HG02943 (cell line): ENCODE data around the gene PPFIA2.
"Not testable (repeated sequence)": the region's sequence is repeated elsewhere in the genome, so short reads cannot be mapped to it uniquely, and the experiment has no call there.

ENCODE experiments used
- ATAC-seq: cut with Tn5 transposase; IDR thresholded peaks from one replicate; pipeline ENCODE4 v1.9.1; 2021; ENCODE audit warnings: mild to moderate bottlenecking, low read depth, moderate library complexity; ENCODE audit not compliant: unreplicated experiment

The PPFIA2 gene

DNA sequence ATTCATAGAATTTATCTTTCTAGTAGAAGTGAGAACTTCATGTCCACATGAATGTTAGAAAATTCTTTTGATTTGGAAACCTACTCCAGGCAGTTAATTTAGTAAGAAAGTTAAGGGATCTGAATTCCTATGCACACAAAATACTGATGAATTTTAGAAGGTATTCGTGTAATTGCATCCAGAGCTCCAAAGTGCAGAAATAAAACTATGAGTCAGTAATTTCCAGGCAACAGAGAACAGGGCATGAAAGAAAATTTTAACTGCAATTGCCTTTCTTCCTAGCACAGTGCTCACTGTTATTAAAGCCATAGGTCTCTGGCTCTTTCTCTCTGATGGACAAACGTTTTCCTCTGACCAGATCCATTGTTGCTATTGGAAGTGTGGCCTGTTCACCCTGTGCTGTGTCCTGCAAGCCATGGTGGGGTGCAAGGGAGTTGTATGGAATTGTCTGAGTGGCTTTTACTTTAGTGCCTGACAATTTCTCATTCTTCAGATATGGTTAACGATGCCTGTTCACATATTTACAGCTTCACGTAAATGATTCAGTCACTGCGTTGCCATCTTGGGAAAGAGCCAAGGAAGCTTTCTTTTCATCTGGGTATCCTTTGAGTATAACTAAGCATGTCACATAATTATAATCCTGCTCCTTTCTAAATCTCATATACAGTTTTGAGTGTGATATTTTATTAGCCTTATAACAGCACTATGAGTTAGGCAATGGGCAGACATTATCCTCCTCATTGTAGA, 536.1 kb downstream of the PPFIA2 start:
- no peak for ATAC-seq

DNA sequence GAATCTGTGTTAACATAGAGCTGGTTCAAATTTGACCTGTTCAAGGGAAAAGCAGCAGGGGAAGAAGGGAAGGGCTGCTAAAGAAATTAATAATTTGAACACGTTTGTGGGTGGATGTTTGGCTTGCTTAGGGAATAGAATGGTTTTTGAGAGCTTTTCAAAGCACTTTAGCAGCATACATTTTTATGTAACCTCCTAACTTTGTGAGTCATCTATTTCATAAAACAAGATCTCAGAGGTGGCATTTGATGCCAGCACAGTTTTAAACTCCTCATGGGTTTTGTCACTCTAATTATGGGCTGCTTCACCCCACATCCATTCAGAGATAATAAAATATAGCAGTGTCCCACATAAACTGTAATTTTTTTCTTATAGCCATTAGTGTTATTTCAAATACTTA, 537.5 kb downstream of the PPFIA2 start:
- no peak for ATAC-seq

GRCh38 chr12:81216739-81217138, 542.4 kb downstream of the PPFIA2 start:
- ATAC-seq, result no peak

GRCh38 chr12:81212996-81213696, 546.0 kb downstream of the PPFIA2 start:
- ATAC-seq, result no peak

GRCh38 chr12:81211306-81211705, 547.8 kb downstream of the PPFIA2 start:
- ATAC-seq, result no peak

- ATAC-seq, result not testable (repeated sequence)
Observed at GRCh38 chr12:81209772-81210225, 549.4 kb downstream of the PPFIA2 start.

GRCh38 chr12:81209012-81209411, 550.1 kb downstream of the PPFIA2 start:
- ATAC-seq, result no peak

DNA sequence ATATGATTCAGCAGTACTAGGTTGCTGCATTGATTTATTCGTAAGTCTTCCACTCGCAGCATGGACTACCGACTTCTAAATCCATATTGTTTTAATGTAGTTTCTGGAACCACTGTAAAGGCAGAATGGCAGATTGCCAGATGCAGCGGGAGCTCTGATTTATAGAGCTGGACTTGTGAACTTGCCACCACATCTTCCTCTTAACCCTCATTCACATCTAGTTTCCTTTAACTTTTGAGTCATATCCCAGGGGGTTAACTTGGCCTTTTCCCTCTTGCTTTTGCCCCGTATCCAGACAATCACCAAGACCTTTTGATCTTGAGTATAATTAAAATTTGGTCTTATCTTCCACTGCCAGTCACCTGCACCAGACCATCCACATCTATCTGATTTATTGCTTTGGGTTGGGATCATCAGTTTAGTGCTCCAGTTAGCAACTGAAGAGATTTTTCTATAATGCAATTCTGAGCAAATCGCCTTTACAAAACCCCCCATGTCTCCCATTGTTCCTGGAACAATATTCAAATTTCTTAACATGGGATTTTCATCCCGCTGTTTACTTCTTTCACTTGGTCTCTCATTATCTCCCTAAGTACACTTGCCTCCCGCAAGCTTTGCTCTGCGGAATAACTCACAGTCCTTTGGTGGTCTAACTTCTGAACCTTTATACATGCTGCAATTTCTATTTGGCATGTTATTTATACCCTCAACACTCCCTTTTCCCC, 550.8 kb downstream of the PPFIA2 start:
- ATAC-seq, result no peak
